Left renal pelvis (tissue), 4 donors: Measurements from ENCODE around the gene H3-3A. TPM values are rescaled to one million over a fixed set of nuclear protein-coding genes. Genes with fewer than 3 reads are reported as not detected.

Experiments used
- DNase-seq, 4 donors: peaks; one replicate each; pipeline ENCODE4 v3.0.0-alpha.2; 2013; ENCODE audit warnings: low read depth in 4 of 4, low spot score in 3 of 4
- polyA plus RNA-seq, 4 donors: library from polyadenylated mRNA; unstranded; fragments of 120-200 nt; gene quantifications; one replicate each; pipeline ENCODE4 v1.2.1, GENCODE V29; 2013; ENCODE audit not compliant: insufficient read length in 4 of 4

Gene H3-3A
- polyA plus RNA-seq, 4 donors = 1,093 to 1,770 (median 1,297) TPM

- DNase-seq = no peak
These were observed 11.2 kb upstream of the H3-3A start for GRCh38 chr1:226051365-226051764.

DNA sequence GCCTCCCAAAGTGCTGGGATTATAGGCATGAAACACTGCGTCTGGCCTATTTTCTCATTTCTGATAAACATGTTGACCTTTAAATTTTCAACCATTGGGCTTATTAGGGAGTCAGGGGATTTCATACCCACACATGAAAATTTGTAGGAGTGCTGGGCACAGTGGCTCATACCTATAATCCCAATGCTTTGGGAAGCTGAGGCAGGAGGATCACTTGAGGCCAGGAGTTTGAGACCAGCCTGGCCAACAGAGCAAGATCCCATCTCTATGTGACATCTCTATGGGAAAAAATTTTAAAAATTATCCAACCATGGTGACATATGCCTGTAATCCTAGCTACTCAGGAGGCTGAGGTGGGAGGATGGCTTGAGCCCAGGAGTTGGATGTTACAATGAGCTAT lies 10.5 kb upstream of the H3-3A start:
- DNase-seq = no peak

DNA sequence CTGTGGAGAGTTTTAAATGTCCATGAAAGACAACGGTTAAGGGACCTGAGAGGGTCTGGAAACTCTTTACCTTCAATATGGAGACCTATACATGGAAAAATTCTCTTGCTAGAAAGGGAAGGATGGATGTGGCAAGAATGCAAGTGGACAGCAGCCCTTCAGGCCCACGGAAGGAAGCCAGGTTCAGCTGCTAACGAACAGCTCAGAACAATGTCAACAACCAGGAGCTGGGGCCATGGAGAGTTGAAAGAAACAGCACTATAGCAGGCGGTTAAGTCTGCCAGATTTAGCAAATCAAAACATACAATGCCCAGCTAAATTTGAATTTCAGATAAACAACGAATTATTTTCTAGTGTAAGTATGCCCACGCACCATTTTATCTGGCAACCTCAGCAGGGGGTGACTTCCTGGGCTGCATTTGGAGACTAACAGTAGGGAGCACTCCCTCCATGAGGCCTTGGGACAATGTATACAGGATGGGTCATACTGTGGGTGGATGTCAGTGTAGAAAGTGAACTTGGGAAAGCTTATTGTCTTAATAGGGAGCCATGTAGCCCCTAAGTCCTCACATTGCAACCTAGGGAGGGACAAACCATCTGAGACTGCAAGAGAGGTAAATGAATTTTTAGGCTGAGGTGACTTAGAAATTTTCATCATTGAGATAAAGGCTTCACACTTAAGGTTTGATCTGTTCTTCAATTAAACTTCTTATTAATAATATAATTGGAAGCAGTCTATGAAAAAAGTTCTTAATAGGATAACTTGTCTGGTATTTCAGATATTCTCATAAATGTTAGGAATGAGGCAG lies 7.8 kb upstream of the H3-3A start:
- no peak for DNase-seq

DNA sequence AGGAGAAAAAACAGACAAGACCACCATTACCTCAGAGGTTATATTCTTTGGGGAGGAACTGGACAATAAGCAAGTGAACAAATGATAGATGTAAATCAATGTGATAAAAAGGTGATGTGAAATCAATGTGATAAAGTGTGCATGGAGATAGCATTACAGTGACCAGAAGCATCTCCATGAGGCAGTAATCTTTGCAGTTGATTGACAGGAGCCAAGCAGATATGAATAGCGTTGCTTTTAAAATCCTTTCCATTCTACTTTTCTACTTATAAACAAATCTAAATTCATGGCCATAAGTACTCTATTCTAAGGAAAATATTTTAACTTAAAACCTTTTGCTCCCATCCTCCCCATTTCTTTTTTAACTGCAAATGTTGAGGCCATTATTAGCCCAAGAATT lies 2.8 kb upstream of the H3-3A start:
- no peak for DNase-seq

DNA sequence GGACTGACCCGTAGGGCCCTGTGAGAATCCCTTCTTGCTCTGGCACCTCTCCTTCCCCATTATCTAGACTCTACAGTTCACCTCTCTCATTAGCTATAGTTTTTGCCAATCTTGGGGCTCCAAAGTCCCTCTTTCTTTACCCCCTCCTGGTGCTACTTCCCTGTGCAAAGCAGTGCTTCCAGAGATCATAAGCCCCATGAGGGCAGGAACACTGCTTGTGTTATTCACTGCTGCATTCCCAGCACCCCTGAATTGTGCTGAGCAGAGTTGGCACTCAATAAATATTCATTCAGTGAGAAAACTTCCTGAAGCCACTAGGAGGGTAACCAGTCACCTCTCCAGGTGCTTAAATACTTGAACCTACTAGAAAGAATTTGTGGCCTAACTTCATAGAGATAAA lies 2.1 kb upstream of the H3-3A start:
- no peak for DNase-seq

DNA sequence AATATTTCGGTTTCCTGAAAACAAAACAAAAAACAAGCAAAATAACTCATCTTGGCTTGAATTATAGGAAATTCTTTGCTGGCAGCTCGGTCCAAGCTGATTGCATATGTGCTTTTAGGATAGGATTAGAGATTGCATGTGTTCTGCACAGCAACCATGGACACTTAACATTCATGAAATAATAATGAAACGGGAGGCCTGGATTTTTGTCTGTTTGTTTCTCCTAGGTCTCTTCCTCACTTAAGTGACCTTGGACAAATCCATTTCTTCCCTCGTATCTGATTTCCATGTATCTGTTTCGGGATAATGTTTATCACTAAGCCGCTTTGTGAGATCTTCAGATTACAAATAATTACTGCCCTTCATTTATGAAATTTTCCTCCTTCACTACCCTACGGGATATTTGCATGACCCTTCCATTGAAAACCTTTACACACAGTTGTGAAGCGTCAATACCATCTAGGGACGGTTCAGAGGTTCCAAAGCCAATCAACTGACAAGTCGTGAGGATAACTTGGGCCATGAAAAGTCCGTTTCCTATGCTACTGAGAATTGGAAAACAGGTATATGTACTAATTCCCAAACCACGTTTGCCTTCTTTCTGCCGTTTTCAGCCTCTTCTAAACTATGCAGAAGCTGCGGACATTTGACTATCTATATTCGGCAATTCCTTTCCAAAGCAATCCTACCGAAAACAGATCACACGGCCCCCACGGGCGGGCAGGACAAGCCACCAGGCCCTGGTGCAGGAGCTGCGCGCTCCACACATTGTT lies 1.3 kb upstream of the H3-3A start:
- peak in 2 of 4 donors; percentile 19 to 47 for DNase-seq

DNA sequence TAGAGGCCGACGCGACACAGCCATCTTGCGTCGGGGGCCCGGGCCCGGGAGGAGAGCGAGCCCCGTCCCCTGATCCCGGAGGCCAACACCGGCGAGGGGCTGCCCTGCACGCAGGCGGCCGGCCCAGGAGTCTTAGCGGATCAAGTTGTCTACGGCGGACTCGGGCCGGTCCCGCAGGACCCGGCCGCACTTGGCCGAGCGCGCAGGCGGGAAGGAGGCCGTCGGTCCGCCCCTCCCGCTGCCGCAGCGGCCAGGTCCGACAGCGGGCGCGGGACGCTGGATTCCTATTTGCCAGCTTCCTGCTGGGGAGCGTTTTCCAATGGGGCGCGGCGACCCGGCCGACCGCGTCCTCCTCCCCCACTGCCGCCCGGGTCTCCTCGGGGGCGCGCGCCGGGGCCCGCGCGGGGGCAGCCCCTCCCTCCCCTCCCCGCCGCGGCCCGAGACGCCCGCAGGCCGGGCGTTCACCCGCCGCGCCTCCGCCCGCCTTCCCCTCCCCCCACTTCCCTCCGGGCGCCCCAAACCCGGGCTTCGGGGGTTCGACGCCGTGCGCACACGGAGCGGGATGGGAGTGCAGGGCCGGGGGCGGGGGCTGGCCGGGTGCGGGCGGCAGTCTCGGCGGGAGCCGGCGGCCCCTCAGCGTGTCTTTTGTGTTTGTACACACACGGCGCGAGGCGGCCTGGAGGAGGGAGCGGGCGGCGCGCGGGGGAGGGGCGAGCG lies 517 bp upstream of the H3-3A start:
- peak; percentile 48 to 85 (median 72) for DNase-seq

GRCh38 chr1:226063224-226063976 lies 884 bp downstream of the H3-3A start:
- DNase-seq = peak in 3 of 4 donors; percentile 38 to 44 (median 43)

GRCh38 chr1:226063977-226064815 lies 1.7 kb downstream of the H3-3A start:
- no peak for DNase-seq

DNA sequence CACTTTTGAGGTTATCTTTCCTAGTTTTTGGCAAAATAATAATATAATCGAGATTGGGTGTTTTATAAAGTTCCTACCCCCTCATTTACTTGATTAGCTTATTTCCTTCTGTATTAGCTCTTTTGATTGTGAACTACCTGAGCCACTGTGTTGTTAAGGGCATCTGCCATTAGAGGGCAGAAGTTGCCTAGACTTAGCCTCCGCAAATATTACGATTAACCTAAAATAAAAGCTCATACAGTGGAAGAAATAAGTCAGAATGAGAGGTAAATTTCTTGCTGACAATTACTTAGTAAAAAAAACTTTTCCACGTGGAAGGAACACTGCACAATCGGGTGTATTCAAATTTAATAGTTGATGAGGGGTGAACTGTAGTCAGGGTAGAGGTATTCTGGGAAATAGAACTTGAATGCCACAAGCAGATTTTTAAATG lies 2.3 kb downstream of the H3-3A start:
- peak in 2 of 4 donors; percentile 31 to 42 for DNase-seq

DNA sequence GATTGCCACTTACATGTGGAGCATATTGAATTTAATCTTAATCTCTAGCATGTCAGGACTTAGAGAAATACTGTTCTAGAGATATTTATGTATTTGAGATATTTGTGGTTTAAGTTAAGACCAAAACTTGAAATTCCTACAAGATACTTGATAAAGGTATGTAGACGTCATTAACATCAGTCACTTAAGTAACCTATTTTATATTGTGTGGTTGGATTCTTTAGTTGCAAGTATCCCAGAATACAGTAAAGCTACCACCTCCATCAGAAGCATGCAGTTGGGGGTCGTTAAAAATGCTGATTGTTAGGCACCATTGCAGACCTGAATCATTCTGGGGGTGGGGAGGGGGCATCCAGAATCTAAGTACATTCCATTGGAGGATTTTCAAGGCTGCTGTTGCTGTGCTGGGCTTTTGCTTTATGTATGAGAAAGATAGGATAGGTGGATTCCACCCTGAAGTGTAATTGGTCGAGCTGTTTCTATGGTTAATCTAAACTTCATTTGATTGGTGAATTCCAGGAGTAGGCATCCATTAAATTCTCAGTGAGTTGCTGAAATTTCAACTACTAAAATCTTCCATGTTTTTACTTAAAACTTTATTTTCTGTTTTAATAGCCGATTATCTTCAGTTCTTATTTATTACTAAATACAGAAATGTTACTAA lies 4.0 kb downstream of the H3-3A start:
- DNase-seq = no peak

DNA sequence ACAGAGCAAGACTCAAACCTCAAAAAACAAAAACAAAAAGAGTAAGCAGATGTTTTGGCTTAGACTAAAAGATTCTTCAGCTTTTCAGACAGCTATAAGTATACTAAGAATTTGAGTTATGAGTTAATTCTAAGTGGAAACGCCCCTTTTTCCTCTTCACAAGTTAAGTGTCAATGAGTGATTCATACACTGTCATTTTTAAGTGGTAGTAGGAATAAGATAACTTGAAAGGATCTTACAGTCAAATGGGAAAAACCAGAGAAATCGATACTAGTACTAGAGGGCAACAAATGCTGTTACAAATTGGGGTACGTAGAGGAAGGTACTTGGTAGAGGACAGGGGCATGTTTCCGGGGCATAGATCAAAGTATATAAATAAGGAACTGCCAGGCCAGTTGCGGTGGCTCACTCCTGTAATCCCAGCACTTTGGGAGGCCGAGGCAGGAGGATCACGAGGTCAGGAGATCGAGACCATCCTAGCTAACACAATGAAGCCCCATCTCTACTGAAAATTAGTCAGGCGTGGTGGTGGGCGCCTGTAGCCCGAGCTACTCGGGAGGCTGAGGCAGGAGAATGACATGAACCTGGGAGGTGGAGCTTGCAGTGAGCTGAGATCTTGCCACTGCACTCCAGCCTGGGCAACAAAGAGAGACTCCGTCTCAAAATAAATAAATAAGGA lies 7.4 kb downstream of the H3-3A start:
- no peak for DNase-seq

- DNase-seq = no peak
These were observed 9.8 kb downstream of the H3-3A start for GRCh38 chr1:226072347-226072746.

- DNase-seq = no peak
These were observed 10.9 kb downstream of the H3-3A start for GRCh38 chr1:226073184-226073950.

GRCh38 chr1:226074046-226074445 lies 11.5 kb downstream of the H3-3A start:
- no peak for DNase-seq

- no peak for DNase-seq
These were observed 13.9 kb downstream of the H3-3A start for GRCh38 chr1:226076378-226076777.

- no peak for DNase-seq
These were observed 15.9 kb downstream of the H3-3A start for GRCh38 chr1:226078374-226078773.

DNA sequence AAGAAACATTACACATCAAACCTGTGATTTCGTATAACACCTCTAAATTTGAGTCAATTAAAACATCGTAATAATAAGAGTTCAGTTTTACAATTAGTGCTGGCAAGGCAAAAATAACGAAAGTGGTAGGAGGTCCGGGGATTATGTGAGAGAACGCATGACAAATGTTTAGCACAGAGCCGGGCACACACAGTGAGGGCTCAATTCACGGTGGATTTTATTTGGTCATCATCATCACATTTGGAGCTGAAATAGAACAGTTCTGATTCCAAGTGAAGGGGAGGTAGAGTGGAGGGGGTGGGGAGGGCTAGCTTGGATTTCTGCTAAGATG lies 20.0 kb downstream of the H3-3A start:
- no peak for DNase-seq
